Measurements from ENCODE around the gene KLHDC7A.

DNA sequence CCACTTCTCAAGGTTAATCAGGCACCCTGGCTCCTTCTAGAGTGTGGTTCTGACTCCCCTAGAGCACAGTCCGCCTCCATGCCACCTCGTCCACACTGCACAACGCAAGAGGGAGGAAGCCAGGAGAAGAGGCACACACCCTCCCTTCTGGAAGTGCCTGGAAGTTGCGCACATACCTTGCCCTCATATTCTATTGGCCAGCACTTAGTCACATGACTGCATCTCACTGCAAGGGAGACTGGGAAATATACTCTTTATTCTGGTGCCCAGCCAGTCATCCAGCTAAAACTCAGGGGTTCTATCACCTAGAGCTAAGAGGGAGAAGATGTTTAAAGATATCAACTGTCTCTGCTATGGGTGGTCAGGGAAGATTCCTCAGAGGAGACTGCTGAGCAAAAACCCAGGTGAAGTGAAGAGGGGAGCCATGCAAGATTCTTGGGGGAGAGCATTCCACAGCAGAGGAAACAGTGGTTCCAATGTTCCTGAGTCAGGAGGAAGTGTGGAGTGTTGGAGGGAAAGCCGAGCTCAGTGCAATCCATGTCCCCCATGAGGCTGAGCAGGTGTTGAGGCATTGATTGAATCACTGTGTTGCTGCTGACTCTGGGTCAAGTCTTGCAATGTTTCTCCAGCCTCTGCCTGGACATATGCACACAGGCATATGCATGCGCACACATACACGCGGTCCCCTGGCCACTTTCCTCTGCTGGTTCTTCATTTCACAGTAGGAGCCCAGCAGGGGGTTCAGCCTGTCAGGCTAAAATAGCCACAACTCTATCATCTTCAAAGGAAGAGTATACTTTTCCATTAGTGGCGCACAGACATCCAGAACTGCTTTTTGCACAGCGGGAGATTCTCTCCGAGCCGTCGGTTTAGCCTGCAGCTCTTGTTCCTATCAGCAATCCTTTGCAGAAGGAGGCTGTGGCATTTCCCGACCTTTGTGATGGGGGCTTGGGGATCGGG, 22.3 kb upstream of the KLHDC7A start:
- TF ChIP-seq SP1 (IDR thresholded peaks at IDR 0.05) (no peak), ELF4 (IDR thresholded peaks at IDR 0.05) (no peak), TARDBP (IDR thresholded peaks at IDR 0.05) (no peak), SUZ12 (IDR thresholded peaks at IDR 0.05) (no peak), ARNT (IDR thresholded peaks at IDR 0.05) (no peak), L3MBTL2 (conservative IDR thresholded peaks at IDR 0.05) (no peak), HDGF (IDR thresholded peaks at IDR 0.05; ENCODE audit: borderline replicate concordance) (no peak), NFRKB (IDR thresholded peaks at IDR 0.05) (no peak), FOXM1 (IDR thresholded peaks at IDR 0.05; ENCODE audit: borderline replicate concordance) (no peak)
